Choroid plexus epithelial cell (primary cell): ENCODE data around the gene ARMH4.

Experiments used
- DNase-seq: peaks from one replicate; pipeline ENCODE4 v3.0.0-alpha.2; 2010; ENCODE audit warnings: low read depth
- H3K4me3 ChIP-seq: 2 replicates; pipeline ENCODE4 v1.5.1; 2011; ENCODE audit warnings: low read depth, mild to moderate bottlenecking, control low read depth, low read length, moderate library complexity
- TF ChIP-seq, protein P1 (sequence below): conservative IDR thresholded peaks from 2 replicates; pipeline ENCODE4 v1.5.1; 2011; ENCODE audit warnings: low read depth, mild to moderate bottlenecking, control low read depth, inconsistent platforms, low read length, moderate library complexity

Gene ARMH4

DNA sequence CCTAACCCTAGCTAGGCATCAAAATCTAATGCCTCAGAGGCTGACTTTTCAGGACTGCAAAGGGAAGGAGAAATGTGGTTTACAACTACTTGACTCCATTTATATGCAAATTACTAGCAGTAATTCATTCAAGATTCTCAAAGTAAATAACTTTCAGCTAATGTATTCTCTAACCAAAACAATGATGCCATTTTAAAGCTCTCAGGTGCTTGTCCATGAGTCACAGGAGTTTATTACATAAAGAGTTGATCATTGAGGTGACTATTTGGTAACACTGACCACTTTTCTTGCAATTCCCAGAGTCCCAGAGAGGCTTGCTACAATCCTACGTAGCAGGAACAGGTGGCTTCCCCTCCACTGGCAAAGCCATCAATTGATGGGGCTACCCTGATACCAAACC, 177.1 kb downstream of the ARMH4 start:
- TF ChIP-seq, protein P1, sequence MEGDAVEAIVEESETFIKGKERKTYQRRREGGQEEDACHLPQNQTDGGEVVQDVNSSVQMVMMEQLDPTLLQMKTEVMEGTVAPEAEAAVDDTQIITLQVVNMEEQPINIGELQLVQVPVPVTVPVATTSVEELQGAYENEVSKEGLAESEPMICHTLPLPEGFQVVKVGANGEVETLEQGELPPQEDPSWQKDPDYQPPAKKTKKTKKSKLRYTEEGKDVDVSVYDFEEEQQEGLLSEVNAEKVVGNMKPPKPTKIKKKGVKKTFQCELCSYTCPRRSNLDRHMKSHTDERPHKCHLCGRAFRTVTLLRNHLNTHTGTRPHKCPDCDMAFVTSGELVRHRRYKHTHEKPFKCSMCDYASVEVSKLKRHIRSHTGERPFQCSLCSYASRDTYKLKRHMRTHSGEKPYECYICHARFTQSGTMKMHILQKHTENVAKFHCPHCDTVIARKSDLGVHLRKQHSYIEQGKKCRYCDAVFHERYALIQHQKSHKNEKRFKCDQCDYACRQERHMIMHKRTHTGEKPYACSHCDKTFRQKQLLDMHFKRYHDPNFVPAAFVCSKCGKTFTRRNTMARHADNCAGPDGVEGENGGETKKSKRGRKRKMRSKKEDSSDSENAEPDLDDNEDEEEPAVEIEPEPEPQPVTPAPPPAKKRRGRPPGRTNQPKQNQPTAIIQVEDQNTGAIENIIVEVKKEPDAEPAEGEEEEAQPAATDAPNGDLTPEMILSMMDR, result no peak
- DNase-seq, result no peak
- H3K4me3 ChIP-seq, result no peak overlapping the region

DNA sequence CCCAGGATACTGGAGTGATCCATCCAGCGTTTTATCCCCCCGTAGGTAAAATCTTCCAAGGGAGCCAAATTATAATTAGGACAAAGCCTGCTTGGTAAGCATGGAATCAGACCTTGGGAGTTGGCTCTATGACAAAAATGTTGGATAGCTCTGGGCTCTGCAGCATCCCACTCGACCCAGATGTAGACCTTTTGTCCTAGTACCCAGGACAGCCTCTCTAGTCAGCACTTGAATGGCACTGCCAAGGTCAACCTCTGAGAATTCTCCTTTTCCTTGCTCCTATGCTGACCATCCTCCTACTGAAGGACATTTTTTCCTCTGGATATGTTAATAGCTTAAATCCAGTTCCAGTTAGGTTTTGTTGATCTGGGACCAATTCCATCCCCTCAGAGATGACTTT, 181.4 kb downstream of the ARMH4 start:
- H3K4me3 ChIP-seq, result no peak overlapping the region
- DNase-seq, result no peak
- TF ChIP-seq, protein P1, result no peak

DNA sequence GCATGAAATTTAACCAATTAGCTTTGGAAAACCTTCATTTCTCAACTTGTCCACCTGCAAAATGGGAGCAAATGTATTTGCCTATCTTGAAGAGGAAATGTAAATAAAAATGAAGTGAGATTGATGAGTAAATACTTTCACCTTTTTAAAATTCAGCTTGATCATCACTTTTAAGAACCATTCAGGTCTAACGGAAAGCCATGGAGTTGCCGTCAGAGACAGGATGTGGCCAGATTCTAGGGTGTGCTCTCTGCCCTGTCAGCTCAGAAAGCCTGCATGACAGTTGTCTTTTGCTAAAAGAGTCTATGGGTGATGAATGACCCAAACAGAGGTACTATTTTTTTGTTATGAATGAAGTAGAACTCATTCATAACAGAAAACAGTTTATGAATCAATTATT, 181.8 kb downstream of the ARMH4 start:
- TF ChIP-seq, protein P1, result no peak
- no peak for DNase-seq
- H3K4me3 ChIP-seq, result no peak overlapping the region

DNA sequence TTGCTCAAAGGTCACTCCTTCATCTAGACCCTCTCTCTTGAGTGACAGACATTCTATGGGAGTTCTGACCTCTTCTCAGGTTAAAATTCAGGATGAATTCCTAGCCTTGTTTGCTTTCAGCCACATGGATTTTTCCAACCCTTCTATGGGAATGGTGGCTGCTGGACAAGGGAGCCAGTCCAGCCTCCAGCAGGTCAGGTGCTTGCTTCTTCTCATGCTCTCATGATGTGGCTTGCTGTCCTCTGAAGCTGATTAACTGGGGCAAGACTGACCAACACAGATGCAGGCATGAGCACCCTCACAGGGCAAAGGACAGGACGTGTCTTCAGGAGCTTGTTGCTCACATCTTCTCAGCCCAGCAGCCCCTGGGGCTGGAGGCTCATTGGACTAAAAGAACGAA, 188.9 kb downstream of the ARMH4 start:
- H3K4me3 ChIP-seq, result no peak overlapping the region
- TF ChIP-seq, protein P1, result no peak
- DNase-seq, result no peak

DNA sequence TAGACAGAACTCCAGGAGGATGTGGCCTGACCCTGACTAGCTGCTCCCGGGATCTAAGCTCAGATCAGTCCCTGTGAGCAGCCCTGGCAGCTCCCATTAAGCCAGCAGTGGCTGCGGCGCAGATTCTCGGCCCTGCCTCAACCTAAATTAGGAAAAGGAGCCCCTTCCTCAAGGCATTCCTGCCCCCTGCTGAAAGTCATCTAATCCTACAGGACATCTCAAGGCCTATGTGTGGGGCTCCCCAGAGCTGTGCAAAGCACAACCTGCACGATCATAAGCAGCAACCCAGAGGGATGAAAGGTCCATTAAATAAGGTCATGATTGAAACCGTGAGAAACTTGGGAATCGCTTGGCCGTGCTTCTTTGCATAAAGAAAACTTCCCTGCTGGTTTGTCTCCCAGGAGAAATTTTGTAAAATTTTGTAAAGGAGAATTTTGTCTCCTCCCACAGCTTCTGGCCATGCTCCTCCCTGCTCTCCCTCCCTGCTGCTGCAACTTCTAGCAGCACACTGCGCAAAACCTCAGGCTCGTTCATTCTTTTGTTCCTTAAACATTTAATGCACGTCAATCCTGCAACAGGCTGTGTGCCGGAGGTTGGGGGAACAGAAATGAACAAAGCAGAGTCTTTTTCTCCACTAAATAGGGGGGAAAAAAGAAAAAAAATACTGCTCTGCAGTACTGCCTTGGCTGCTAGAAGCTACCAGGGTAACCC, 189.5 kb downstream of the ARMH4 start:
- DNase-seq, result no peak
- TF ChIP-seq, protein P1, result no peak
- H3K4me3 ChIP-seq, result no peak overlapping the region

DNA sequence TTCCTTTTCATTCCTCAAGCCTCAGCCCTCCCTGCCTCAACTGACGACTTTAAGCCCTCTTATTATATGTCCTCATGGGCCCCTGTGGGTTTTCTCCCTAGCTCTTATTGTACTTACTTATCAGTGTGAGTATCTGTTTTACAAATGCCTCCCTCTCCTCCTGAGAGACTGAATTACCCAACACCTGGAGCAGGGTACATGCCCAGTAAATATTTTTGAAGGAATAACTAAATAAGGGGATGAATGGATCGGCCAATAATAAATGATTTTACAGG, 190.3 kb downstream of the ARMH4 start:
- TF ChIP-seq, protein P1, result no peak
- H3K4me3 ChIP-seq, result no peak overlapping the region
- DNase-seq, result no peak
